IPS-11a (cell line): ENCODE data around the gene CDCP1.

Experiments
- H3K4me3 ChIP-seq: one replicate; pipeline ENCODE4 v1.5.1; 2013; ENCODE audit warnings: low read depth, low read length, control low read depth

Gene CDCP1

DNA sequence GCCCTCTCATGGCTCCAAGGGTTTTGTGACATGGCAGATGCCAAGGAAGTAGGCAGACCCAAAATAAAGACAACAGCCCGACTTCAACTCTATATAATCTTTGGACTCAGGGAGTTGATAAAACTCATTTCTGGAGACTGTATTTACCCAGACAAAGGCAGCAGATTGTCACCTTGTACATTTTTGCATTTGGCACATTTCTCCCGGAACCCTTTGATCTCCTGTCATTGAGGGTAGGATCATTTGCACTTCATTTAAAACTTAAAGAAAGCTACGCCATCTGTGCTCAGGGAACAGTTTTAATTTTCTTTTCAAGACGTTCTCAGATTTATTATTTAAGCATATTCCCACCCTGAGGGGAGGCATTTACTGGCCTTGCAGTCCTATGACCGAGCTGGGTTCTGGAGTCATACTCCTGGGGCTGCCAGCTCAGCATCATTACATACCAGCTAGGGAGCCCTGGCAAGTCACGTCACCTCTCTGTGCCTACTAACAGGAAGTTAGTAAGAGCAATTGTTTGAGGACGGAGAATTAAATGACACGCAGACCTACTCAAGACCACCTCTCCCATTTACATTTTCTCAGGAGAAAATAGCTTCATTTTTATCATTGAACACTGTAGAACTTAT lies 5.9 kb downstream of the CDCP1 start:
- H3K4me3 ChIP-seq: no peak overlapping the region

DNA sequence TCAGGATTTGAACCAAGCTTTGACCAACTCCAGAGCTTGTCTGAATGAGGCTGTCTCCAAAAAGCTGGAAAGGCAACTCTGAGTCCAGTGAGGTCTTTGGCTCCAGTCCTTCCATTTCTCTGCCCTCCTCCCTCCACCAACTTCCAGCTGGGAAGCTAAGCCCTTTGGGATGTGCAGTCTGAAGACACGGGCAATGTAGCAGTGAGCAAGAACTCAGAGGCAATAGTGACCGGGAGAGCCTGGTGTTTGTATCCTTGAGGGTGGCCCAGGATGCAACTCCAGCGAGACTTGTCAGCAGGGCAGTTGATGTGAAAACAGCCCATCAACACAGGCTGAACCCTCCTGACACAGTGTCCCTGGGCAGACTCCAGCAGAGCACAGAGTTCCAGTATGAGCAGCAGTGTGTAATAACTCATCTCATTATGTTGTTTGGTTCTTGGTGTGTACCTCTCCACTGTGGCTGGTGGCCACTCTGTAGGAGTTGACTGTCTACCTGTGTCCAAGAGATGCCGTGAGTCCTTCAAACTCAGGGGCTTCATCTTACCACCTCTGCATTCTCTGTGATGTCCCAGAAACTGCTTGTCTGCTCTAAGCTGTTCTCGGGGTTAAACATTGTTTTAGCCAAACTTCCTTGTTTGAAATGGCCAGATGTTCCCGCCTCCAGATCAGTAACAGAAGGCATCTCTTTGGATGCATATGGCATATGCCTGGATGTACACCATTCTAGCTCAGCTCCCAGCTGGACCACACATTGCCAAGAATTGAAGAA lies 6.6 kb downstream of the CDCP1 start:
- H3K4me3 ChIP-seq: no peak overlapping the region

DNA sequence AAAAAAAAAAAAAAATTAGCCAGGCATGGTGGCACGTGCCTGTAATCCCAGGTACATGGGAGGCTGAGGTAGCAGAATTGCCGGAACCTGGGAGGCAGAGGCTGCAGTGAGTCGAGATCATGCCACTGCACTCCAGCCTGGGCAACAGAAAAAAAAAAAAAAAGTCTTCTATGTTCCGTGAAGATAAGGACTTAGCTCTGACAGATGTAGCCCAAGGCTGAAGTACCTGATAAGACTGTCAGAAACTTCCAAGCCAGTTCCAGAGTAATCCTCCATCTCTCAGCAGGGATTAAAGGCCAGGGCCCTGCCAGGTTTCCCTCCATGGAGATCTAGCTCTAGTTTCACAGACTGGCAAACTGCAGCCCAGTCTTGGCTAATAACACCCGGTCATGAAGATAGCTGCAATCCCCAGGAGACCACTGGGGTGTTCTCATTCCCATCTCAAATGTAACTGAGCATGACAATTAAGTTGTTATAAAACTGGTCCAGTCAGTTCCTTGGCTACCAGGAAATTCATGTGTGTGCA lies 8.5 kb downstream of the CDCP1 start:
- no peak overlapping the region for H3K4me3 ChIP-seq

GRCh38 chr3:45135959-45136358 lies 10.2 kb downstream of the CDCP1 start:
- no peak overlapping the region for H3K4me3 ChIP-seq

DNA sequence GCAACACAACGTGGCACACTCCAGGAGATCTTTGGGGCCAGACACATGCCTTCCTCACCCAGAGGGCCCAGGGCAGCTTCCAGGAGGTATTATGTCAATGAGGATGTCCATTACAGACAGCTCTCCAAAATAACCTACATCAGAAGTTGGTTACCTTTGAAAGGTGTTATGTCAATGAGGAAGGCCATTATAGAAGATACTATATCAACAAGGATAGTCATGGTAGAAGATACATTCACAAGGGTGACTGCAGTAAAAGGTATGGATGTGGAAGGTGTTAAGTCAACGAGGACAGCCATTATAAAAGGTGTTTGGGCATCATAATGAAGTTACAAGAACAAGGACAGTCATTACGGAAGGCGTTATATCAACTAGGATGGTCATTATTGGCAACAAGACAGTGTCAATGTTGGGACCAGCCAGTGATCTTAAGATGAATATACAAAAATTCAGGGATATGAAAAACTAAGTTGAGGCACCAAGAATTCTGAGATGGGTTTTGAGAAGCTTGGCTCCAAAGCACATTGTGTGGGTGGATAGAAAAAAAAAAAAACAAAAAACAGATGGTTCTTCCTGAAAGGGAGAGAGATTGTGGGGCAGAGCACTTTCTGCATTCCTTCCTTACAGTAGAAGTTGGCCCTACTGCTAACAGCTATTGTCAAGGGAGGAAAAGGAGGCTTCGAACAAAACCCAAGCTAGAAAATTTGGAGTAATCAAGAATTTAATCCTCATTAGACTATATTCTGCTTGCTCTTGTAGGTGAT lies 11.2 kb downstream of the CDCP1 start:
- H3K4me3 ChIP-seq: no peak overlapping the region

DNA sequence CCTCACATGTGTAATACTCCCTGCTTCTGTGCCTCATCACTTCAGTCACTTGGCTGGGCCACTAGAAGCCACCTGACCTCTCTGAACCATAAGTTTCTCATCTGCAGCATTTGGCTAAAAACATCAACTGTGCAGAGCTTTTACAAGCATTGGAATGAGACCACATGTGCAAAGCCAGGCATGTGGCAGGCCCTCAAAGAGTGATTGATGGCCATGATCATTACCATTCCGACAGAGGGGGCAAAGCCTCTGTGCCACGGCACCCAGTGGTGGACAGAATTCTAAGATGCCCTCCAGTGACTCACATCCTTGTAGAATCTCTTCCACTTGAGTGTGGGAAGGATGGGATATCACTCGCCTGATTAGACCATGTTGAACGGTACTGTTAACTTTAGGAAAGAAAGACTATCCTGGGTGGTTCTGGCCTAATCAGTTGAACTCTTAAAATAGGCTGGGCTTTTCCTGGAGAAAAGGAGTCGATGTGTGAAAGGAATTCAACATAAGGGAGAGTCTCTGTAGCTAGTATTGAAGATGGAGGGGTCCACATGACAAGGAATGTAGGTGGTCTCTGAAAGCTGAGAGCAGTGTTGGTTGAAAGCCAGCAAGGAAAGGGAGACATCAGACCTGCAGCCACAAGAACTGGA lies 13.5 kb downstream of the CDCP1 start:
- H3K4me3 ChIP-seq: no peak overlapping the region

- H3K4me3 ChIP-seq: no peak overlapping the region
These were observed 15.0 kb downstream of the CDCP1 start for GRCh38 chr3:45131201-45131600.

DNA sequence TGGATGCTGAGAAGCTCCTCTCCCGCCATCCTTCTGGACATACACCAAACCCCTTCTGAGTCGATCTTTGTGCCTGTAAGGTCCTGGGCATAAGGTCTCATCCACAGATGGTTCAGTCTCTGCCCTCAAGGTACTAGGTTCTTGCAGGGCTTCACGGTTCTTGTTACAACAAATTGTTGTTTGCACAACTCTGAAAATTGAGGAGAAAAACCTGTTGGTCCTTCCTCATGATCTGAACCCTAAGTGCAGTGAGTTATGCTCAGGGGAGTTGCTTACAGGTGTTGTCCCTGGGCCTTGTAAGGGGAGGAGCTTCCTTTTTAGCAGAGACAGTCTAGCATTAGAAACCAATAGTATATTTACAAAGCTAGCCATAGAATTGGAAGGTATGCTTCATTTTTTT lies 15.7 kb downstream of the CDCP1 start:
- no peak overlapping the region for H3K4me3 ChIP-seq

- H3K4me3 ChIP-seq: no peak overlapping the region
These were observed 17.2 kb downstream of the CDCP1 start for GRCh38 chr3:45128950-45129349.

GRCh38 chr3:45127130-45127822 lies 18.9 kb downstream of the CDCP1 start:
- H3K4me3 ChIP-seq: no peak overlapping the region

DNA sequence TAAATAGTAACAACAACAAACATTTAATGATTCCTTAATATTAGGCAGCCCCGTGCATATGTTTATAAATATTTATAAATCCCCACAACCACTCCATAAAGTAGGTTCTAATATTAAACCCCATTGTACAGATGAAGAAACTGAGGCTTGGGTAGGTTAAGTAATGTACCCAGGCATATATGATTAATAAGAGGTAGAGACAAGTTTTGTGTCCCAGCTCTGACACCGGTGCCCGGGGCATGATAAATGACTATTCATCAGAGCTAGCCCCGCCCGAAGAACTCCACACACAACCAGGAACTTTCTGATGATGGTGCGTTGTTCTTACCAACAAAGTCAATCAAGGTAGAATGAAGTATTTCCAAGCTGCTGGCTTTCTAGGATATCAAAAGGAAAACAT lies 19.4 kb downstream of the CDCP1 start:
- H3K4me3 ChIP-seq: no peak overlapping the region

DNA sequence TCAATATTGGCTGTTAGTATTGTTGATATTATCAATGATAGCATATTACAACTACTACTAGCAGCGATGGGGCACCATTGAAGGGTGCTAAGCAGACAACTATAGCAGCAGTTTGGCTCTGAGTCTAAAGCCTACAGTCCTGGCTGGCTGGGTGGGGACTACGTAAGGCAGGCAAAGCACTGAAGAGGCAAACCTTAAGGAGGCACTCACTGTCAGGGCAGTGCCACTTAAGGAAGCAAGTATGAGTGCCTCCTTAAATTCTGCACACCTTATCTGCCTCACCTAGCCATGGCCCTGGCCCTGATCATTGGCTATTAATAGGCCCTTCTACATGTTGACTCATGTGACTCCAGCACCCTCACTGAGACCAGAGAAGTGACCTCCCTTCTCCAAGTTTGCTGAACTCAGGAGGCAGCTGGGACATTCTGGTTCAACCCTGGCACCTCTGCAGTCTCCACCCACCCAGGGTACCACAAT lies 20.6 kb downstream of the CDCP1 start:
- H3K4me3 ChIP-seq: no peak overlapping the region

GRCh38 chr3:45124956-45125355 lies 21.2 kb downstream of the CDCP1 start:
- no peak overlapping the region for H3K4me3 ChIP-seq

DNA sequence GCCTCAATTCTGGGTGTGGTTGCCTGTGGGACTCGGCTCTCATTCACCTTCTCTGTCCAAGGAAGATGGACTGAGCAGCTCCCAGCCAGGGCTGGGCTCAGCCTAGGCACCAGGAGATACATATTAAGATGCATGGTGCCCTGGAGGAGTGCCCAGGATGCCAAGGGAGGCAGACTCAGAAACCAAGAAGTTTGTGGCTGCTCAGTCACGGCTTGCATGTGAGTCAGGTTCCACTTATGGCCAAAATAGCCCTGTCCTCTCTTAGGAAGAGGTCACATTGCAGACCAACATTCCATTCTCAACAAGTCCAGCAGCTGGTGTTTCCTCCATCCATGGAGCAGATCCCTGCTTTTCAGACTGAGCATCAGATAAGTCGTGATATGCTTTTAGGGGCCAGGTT lies 21.8 kb downstream of the CDCP1 start:
- no peak overlapping the region for H3K4me3 ChIP-seq

GRCh38 chr3:45123581-45124269 lies 22.5 kb downstream of the CDCP1 start:
- H3K4me3 ChIP-seq: no peak overlapping the region

DNA sequence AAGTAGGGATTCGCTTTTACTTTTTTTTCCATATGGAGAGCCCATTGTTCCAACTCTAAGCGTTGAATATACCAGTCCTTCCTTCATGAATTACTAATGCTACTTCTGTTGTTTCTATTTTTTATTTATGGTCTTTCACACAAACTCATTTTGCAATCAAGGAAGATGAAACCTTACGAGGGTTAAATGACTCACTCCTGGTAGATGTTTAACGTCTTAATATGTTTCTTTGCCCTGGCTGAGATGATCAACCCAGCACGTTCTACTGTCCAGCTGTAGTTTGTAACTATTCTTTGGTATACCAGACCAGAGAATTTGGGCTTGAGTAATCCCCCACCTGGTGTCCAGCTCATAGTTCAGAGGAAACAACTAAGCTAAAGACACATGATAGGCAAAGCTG lies 23.1 kb downstream of the CDCP1 start:
- no peak overlapping the region for H3K4me3 ChIP-seq

DNA sequence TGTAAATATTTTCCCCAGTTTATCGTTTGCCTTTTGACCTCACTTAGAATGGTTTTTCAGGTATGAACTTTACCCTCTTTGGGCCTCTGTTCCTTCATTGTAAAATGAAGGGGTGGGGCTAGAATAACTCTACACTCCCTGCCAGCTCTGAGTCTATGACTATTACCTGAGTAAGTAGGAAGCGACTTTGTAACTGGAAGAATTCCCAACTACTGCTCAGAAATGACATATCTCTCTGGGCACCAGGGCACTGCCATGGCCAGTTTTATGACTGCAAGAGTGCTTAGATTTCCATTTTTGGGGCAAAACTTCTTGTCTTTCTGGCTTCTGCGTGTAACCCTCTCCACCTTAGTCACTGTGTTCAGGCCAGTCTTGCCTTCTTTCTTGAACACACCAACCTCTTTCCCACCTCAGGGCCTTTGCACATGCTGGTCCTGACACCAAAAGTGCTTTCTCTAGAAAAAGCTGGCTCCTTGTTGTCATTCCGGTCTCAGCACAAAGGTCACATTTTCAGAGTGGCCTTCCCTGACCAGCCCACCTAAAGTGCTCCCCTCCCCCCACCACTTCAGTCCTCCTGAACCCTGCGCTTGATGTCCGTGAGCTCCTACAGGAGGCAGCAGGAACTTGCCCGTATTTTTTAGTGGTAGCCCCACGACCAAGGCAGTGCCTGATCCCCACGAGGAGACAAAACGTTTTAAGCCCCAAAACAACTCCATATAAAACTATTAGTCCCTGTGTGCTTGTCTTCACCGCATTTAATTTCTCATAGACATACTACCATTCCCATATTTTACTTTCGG lies 25.6 kb downstream of the CDCP1 start:
- no peak overlapping the region for H3K4me3 ChIP-seq

DNA sequence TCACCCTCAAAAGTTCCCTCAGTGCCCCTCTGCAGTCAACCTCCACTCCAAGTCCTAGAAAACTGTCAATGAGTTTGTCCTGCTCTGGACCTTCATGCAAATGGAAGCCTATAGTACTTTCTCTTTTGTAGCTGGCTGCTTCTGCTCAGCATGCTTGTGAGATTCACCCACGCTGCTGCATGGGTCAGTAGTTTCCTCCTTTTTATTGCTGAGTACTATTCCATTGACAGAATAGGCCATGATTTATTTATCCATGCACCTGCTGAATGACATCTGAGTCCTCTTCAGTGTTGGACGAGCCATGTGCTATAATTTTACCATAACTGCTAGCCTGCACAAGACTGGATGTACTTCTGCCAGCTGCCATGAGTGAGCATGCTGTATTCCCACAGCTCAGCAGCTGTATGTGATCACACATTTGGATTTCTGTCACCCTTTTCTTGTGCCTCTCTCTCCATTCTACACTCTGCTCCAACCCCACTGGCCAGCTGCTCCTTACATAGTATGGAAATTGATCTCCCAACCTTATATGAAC lies 26.3 kb downstream of the CDCP1 start:
- H3K4me3 ChIP-seq: no peak overlapping the region

DNA sequence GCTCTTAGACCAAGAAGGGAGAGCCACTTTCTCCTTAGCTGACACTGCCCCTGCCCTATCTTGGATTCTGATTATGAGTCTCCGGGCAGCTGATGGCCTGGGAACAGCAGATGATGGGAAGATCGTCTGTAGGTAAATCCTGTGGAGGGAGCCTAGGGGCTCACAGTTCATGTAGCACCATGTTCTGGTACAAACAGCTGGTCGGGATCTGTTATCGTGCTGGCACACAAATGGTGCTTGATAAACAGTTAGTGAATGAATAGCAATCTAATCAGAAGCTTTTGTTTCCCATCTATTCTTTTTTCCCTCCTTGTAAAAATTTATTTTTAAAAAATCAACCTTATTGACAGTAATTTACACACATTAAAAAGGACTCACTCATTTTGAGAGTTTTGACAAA lies 26.8 kb downstream of the CDCP1 start:
- H3K4me3 ChIP-seq: no peak overlapping the region
